ENCODE data around the gene ANXA4.

ANXA4 gene

DNA sequence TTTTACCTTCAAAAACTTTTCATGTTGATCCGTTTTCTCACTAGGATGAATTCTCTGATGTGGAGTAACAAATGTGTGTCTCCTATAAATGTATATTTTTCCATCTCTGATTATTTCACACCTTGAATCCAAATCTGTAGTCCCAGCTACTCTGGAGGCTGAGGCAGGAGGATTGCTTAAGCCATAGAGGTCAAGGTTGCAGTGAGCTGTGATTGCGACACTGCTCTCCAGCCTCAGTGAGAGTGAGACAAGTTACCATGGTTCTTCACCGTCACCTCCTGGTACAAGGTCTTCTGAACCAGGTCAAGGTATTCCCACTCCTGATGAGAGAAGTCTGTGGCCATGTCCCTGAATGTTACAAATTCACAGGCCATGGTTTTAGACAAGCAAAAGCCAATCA lies 102.6 kb downstream of the ANXA4 start:
- no peak for DNase-seq (ENCODE audit: low read depth in 2 of 2)

DNA sequence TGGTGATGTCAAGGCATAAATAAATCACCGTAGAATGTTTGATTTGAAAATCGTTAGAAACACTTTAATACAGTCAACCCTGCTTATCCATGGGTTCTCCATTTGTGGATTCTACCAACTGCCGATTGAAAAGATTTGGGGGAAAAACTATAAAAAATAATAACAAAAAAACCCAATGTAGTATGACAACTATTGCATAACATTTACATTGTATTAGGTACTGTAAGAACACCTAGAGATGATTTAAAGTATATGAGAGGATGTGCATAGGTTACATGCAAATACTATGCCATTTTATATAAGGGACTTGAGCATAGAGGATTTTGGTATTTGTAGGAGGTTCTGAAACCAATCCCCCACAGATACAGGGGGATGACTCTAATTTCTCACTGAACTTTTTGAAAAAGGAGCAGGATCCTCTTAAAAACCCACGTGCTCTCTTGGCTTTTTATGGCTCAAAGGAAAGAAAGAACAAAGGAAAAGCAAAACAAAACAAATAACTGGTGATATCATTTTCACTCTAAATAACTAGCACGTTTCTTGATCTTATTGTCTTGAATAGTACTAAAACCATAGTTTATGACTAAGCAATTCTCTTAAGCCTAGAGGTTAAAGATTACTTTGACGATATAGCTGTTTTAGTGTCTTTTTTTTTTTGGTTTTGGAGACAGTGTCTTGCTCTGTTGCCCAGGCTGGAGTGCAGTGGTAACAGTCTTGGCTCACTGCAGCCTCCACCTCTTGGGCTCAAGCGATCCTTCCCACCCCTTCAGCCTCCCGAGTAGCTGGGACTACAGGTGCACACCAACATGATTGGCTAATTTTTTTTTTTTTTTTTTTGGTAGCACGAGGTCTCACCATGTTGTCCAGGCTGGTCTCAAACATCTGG lies 104.5 kb downstream of the ANXA4 start:
- DNase-seq (ENCODE audit: low read depth in 2 of 2): no peak

DNA sequence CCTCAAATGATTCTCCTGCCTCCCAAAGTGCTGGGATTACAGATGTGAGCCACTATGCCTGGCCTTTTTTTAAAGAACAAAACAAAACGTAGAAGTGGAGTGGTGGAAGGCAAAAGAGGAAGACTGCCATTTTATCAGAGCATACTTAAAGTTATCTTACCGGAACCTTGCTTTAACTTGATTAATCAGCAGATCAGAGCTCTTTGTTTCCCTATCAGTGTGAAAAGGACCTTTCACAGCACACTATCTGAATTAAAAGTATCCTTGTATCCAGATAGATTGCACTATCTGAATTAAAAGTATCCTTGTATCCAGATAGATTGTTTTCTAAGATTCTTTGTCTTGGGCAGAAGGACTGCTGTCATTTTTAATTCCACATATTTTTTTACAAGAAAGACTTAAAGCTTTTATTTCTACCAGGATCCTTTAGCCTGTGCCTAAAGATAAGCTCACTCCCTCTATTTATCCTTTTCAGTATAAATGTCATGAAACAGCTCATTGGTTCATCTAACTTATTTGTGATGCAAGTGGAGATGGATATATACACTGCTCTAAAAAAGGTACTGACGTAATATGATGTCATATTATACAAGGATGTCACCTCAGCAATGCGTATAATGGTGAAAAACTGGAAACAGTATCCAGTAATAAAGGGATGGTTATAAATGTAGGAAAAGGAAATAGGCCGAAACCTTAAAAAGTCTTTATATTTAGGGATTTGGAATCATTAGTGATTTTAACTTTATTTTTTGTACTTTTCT lies 105.3 kb downstream of the ANXA4 start:
- no peak for DNase-seq (ENCODE audit: low read depth in 2 of 2)

DNA sequence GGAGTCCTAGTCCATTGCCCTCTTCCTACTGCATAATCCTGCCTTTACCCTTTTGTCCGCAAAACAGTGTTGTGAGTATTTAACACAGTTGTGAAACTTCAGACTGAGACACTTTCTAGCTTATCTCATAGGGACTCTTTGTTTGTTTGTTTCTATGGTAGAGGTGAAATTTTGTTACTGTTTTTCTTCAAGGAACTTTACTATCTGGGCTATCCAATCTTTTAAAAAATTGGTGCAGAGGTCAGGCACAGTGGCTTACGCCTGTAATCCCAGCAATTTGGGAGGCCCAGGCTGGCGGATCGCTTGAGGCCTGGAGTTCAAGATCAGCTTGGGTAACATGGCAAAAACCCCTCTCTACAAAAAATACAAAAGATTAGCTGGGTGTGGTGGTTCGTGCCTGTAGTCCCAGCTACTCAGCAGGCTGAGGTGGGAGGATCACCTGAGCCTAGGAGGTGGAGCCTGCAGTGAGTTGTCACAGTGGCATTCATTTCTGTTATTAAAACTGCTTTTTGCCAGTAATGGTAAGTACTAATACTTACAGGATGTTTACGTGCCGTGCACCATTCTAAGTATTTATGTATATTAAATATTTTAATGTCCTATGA lies 106.4 kb downstream of the ANXA4 start:
- DNase-seq (ENCODE audit: low read depth in 2 of 2): no peak

DNA sequence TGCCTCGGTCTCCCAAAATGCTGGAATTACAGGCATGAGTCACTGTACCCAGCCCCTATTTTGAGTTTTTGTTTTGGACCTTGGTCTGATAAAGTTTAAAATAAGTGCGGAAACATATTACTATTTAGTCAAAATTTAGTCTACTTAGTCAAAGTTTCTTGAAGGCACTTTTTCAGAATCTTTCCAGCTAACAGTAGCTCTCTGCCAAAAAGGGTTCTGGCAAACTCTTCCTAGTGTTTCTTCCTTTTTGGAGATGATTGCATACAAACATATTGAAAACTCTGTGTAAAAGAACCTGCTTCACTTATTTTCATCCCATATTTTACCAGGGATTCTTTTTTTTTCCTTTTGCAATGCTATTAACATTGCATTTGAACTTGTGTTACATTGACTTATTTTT lies 116.3 kb downstream of the ANXA4 start:
- no peak for DNase-seq (ENCODE audit: low read depth in 2 of 2)

DNA sequence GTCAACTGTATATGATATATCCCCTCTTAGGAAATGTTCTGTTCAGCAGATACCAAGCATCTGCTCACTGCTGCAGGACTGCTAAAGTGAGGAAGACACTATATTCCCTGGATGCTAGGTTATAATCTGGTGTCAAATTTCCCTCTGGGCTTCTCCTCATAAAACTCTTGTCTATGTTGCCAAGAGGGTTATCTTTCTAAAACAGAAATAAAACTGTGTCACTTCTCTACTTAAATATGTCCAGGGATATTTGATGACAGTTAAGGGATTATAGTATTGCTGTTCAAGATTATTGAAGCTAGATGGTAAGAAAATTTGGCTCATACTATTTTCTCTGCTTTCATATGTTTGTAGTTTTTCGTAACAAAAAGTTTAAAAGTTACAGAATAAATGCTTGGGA lies 121.4 kb downstream of the ANXA4 start:
- no peak for DNase-seq (ENCODE audit: low read depth in 2 of 2)
